Type B pancreatic cell (in vitro differentiated cells): ENCODE measurements around the gene EMILIN3. TPM values are rescaled to one million over a fixed set of nuclear protein-coding genes. Genes with fewer than 3 reads are reported as not detected.

Experiments used
- DNase-seq: peaks from one replicate; pipeline ENCODE4 v3.0.0; 2021; ENCODE audit warnings: mixed read lengths; ENCODE audit not compliant: unreplicated experiment; ENCODE audit errors: extremely low spot score
- H3K27ac Mint-ChIP-seq: 2 replicates; pipeline ENCODE4 v1.8.0; 2021; ENCODE audit warnings: mild to moderate bottlenecking, mixed read lengths
- H3K27me3 Mint-ChIP-seq: 2 replicates; pipeline ENCODE4 v1.8.0; 2021; ENCODE audit warnings: mixed read lengths
- H3K36me3 Mint-ChIP-seq: 2 replicates; pipeline ENCODE4 v1.8.0; 2021; ENCODE audit warnings: mixed read lengths
- H3K4me1 Mint-ChIP-seq: one replicate; pipeline ENCODE4 v1.8.0; 2021; ENCODE audit warnings: mixed read lengths; ENCODE audit not compliant: unreplicated experiment
- H3K4me3 Mint-ChIP-seq: 2 replicates; pipeline ENCODE4 v1.8.0; 2021; ENCODE audit warnings: mild to moderate bottlenecking, mixed read lengths
- H3K9me3 Mint-ChIP-seq: 2 replicates; pipeline ENCODE4 v1.8.0; 2021; ENCODE audit warnings: mixed read lengths
- total RNA-seq: library from RNA; stranded (reverse); gene quantifications from 2 replicates; pipeline ENCODE4 v1.2.1, GENCODE V29; 2021; ENCODE audit warnings: low replicate concordance
- TF ChIP-seq, protein P1 (sequence below): fragments of 200-600 bp; sonication (generic); conservative IDR thresholded peaks from 2 replicates; pipeline ENCODE4 v1.5.0; 2021; ENCODE audit warnings: antibody characterized with exemption, mild to moderate bottlenecking

The EMILIN3 gene
- total RNA-seq, 1 donor from 2014 or later: 10.3 TPM

DNA sequence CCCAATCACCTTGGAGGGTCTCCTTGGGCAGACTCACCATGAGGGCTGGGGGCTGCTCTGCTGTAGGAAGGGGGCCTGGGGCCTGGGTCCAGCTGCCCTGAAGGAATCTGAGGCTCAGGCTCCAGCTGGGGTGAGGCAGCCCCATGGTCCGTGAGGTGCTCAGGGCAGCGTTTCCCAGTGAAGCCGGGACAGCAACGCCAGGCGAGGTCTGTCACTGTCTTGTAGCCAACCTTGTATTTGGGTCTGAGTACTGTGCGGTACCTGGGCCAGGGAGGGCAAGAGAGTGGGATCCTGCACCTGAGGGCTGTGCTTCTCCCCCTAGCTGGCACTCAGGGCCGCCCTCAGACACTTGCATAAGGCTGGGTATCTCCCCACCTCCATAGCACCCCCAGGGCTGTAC is 3.0 kb downstream of the EMILIN3 start:
- TF ChIP-seq, protein P1, sequence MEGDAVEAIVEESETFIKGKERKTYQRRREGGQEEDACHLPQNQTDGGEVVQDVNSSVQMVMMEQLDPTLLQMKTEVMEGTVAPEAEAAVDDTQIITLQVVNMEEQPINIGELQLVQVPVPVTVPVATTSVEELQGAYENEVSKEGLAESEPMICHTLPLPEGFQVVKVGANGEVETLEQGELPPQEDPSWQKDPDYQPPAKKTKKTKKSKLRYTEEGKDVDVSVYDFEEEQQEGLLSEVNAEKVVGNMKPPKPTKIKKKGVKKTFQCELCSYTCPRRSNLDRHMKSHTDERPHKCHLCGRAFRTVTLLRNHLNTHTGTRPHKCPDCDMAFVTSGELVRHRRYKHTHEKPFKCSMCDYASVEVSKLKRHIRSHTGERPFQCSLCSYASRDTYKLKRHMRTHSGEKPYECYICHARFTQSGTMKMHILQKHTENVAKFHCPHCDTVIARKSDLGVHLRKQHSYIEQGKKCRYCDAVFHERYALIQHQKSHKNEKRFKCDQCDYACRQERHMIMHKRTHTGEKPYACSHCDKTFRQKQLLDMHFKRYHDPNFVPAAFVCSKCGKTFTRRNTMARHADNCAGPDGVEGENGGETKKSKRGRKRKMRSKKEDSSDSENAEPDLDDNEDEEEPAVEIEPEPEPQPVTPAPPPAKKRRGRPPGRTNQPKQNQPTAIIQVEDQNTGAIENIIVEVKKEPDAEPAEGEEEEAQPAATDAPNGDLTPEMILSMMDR: no peak
- no peak overlapping the region for H3K27ac Mint-ChIP-seq
- peaks cover 27% of the 10 kb centered on the region for H3K27me3 Mint-ChIP-seq
- peaks cover 10% of the 10 kb centered on the region for H3K4me1 Mint-ChIP-seq
- H3K36me3 Mint-ChIP-seq: no peaks in the 10 kb centered on the region
- no peak for DNase-seq
- H3K4me3 Mint-ChIP-seq: no peak overlapping the region
- no peaks in the 10 kb centered on the region for H3K9me3 Mint-ChIP-seq

DNA sequence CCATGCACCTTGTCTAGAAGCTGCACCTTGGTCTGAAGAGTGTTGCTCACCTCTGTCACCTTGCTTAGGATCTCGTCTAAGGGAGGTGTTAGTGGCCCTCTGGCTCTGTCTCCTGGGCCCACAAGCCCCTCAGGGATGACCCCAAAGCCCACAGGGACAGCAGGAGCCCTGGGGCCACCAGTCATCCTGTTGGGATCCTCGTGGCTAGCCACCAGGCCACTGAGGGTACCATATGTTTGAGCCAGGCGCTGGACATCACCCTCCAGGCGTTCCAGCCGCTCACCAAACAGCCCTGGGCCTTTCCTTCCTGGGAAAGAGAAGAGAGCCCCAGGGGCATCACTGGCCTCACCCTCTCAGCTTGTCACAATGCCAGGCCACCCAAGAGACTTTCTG is 3.9 kb downstream of the EMILIN3 start:
- H3K27me3 Mint-ChIP-seq: peaks cover 21% of the 10 kb centered on the region
- H3K36me3 Mint-ChIP-seq: no peaks in the 10 kb centered on the region
- H3K4me3 Mint-ChIP-seq: no peak overlapping the region
- H3K4me1 Mint-ChIP-seq: peaks cover 10% of the 10 kb centered on the region
- no peak for DNase-seq
- no peaks in the 10 kb centered on the region for H3K9me3 Mint-ChIP-seq
- no peak overlapping the region for H3K27ac Mint-ChIP-seq
- TF ChIP-seq, protein P1: no peak

DNA sequence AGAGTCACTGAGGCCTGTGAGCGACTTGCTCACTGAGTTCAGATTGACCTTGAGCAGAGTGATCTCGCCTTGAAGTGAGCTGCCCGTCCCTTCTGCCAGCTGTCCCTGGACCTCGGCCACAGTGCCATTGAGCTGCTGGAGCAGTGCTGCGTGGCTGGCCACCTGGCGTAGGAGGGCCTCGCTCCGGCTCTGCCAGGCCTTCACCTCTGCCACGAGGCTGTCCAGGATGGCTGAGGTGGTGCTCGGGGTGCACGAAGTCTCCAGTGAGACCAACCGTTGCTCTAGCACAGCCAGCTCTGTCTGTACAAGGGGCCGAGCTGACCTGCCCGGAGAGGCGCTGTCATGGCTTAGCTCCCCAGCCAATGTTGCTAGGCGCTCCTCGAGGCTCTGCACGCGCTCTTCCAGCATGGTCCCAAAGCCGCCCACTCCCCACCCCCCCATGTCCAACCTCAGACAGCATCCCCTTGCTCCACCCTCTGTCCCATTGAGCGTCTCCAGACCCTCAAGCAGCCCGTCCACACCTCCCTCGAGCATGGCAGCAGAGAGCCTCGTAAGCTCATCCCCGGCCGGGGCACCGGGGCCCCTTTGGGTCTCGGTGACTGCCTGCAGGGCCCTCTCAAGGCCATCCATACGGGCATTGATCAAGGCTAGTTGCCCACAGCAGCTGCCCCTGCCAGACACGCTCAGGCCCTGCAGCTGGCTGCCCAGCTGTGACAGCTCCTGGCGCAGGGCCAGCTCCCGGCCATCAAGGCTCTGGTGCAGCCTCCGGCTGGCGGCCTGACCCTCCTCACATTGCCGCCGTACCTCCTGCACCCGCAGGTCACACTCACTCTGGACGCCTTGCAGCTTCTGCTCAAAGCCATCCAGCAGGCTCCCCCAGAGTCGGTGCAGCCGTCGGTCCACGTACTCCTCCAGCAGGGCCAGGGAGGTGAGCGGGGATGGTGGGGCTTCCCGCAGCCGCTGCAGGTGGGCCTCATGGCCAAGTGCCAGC is 4.6 kb downstream of the EMILIN3 start:
- H3K4me3 Mint-ChIP-seq: no peak overlapping the region
- no peak overlapping the region for H3K27ac Mint-ChIP-seq
- peaks cover 7% of the 10 kb centered on the region for H3K4me1 Mint-ChIP-seq
- H3K36me3 Mint-ChIP-seq: no peaks in the 10 kb centered on the region
- no peak for DNase-seq
- peaks cover 14% of the 10 kb centered on the region for H3K27me3 Mint-ChIP-seq
- TF ChIP-seq, protein P1: no peak
- H3K9me3 Mint-ChIP-seq: no peaks in the 10 kb centered on the region

DNA sequence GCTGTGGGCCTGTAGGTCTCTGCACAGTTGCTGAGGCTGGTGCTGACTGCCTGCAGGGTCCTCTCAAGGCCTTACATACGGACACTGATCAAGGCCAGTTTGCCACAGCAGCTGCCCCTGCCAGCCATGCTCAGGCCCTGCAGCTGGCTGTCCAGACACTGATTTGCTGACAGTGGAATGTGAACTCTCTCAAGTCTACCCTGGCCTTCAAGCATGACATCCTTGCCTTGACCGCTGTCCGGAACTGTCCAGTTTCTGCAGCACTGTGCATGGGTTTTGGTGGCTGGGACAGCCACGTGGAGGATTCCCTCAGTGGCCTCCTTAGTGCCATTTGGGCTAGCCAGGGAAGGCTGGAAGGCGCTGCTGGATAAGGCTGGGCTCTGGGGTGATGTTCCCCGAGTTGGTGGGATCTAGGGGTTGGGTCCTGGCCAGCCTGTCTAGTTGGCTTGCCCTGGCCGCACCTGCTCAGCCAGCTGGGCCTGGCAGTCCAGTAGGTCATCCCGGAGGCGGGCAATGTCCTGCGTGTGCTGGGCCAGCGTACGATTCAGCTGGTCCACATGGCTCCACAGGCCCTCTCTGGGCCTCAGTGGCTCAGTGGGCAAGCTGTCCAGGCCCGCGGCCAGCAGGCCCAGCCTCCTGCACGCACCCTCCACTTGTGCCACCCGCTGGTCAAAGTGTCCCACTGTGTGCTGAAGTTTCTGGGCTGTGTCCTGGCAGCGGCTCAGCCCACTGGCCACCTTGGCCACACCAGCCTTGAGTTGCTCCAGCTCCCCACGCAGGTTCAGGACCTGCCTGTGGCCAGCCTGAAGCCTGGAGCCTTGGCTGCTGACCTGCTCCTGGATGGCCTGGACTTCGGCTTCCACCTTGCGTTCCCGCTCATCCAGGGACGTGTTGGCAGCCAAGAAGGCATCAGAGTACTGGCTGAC is 5.5 kb downstream of the EMILIN3 start:
- no peak for DNase-seq
- Mint-ChIP-seq H3K9me3 (no peaks in the 10 kb centered on the region), H3K27me3 (peaks cover 13% of the 10 kb centered on the region), H3K36me3 (no peaks in the 10 kb centered on the region), H3K27ac (no peak overlapping the region), H3K4me1 (peaks cover 6% of the 10 kb centered on the region), H3K4me3 (no peak overlapping the region)
- TF ChIP-seq, protein P1: no peak

DNA sequence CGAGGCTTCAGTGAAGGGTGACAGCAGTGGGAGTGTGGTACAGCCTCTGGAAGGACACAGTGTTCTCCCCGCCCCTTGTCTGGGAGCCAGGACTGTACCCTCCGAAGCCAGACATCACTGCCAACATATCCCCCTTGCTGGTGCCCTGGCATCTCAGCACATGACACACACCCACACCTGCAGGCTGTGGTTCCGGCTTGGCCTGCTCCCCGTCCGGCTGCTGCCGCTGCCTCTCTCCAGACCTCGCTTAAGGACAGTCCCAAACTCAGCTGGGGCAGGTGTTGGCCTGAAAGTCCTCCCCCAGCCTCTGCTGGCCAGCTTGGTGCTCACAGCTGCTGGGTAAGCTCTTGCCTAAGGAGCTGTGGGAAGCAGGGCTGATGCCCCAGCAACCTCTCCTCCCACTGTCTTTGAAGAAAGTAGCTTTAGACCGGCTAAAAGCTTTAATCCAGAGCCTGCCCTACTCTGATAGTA is 7.0 kb downstream of the EMILIN3 start:
- H3K4me3 Mint-ChIP-seq: no peak overlapping the region

More for the DNA sequence above, 7.0 kb downstream of the EMILIN3 start:
- Mint-ChIP-seq H3K4me1 (no peaks in the 10 kb centered on the region), H3K36me3 (no peaks in the 10 kb centered on the region), H3K9me3 (no peaks in the 10 kb centered on the region), H3K27ac (no peak overlapping the region), H3K27me3 (peaks cover 1% of the 10 kb centered on the region)
- no peak for DNase-seq
- TF ChIP-seq, protein P1: no peak
